22Rv1 (cell line): ENCODE measurements around the gene SLC14A1.

Experiments
- ZFX ChIP-seq: fragments of 450-650 bp; IDR thresholded peaks from 2 replicates; pipeline ENCODE4 v1.6.1; 2017; ENCODE audit warnings: antibody characterized with exemption, borderline replicate concordance
- TF ChIP-seq, protein P1 (sequence below): fragments of 450-650 bp; IDR thresholded peaks from 2 replicates; pipeline ENCODE4 v1.5.1; 2017; ENCODE audit warnings: mild to moderate bottlenecking

DNA sequence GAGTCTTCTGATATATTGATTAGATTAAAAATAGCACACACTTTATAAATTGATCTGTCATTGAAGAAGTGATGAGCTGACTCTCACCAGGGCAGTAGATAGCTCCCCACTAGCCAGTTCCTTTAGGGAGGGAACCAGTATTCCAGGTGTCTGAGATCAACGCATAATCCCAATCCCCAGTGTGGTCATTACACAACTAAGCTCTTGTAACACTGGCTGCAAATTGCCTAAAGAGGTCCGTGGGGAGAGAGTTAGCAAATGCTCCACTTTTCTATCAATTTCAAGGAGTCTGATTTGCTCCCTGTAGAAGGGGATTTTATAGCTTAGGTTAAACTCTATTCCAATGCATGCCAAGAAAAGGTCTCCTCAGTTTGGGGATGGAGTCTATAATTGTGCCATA is 7.7 kb downstream of the SLC14A1 start:
- TF ChIP-seq, protein P1, sequence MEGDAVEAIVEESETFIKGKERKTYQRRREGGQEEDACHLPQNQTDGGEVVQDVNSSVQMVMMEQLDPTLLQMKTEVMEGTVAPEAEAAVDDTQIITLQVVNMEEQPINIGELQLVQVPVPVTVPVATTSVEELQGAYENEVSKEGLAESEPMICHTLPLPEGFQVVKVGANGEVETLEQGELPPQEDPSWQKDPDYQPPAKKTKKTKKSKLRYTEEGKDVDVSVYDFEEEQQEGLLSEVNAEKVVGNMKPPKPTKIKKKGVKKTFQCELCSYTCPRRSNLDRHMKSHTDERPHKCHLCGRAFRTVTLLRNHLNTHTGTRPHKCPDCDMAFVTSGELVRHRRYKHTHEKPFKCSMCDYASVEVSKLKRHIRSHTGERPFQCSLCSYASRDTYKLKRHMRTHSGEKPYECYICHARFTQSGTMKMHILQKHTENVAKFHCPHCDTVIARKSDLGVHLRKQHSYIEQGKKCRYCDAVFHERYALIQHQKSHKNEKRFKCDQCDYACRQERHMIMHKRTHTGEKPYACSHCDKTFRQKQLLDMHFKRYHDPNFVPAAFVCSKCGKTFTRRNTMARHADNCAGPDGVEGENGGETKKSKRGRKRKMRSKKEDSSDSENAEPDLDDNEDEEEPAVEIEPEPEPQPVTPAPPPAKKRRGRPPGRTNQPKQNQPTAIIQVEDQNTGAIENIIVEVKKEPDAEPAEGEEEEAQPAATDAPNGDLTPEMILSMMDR, result no peak
- no peak for TF ChIP-seq ZFX
